Loucy (cell line): Measurements from ENCODE around the gene HSD11B1L.

Source experiments
- EZH2phosphoT487 ChIP-seq: fragments of 200-600 bp; IDR thresholded peaks from 2 replicates; pipeline ENCODE4 v1.6.1; 2018; ENCODE audit warnings: antibody characterized with exemption, mild to moderate bottlenecking, moderate library complexity, borderline replicate concordance
- TF ChIP-seq, protein P1 (sequence below): fragments of 200-600 bp; sonication (generic); conservative IDR thresholded peaks from 2 replicates; pipeline ENCODE4 v1.5.1; 2014; ENCODE audit warnings: mild to moderate bottlenecking, antibody characterized with exemption, low read length

DNA sequence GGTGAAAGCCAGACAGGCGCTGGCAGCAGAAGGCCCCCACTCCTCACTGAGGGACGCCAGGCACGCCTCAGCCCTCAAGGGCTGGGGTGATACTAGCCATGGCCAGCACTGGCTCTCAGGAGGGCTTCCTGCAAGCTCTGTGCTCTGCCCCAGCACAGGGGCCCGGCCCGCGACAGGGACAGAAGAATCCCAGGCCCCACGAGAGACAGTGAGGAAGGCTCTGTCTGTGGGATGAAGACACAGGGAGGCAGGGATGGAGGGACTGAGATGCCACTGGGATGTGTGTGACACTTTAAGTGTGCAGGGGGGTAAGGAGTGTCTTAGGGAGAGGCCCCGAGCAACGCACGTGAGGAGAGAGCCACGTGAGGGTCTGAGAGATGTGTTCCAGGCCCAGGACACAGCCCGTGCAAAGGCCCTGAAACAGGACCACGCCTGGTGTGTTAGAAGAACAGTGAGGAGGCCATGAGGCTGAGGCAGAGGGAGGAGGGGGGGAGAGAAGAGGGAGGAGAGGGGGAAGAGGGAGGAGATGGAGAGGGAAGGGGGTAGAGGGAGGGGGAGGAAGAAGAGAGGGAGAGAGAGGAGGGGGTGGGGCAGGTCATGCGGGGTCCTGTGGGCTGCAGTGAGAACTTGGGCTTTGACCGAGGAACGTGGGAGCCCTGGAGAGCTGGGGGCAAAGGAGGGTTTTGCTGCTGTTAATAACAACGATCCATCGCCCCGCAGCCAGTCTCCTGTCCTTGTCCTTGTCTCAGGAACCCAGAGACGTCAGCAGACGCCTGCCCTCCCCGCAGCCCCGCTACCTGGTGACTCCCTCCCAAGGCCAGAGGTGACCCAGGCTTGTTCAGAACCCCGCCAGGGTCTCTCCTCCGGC, 16.4 kb downstream of the HSD11B1L start:
- TF ChIP-seq, protein P1, sequence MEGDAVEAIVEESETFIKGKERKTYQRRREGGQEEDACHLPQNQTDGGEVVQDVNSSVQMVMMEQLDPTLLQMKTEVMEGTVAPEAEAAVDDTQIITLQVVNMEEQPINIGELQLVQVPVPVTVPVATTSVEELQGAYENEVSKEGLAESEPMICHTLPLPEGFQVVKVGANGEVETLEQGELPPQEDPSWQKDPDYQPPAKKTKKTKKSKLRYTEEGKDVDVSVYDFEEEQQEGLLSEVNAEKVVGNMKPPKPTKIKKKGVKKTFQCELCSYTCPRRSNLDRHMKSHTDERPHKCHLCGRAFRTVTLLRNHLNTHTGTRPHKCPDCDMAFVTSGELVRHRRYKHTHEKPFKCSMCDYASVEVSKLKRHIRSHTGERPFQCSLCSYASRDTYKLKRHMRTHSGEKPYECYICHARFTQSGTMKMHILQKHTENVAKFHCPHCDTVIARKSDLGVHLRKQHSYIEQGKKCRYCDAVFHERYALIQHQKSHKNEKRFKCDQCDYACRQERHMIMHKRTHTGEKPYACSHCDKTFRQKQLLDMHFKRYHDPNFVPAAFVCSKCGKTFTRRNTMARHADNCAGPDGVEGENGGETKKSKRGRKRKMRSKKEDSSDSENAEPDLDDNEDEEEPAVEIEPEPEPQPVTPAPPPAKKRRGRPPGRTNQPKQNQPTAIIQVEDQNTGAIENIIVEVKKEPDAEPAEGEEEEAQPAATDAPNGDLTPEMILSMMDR, result no peak
- TF ChIP-seq EZH2phosphoT487, result no peak
